H9 (cell line): ENCODE results near the gene DES. TPM values are rescaled to one million over a fixed set of nuclear protein-coding genes. Genes with fewer than 3 reads are reported as not detected.

ENCODE experiments used
- DNase-seq: peaks from one replicate; pipeline ENCODE4 v3.0.0-alpha.2; 2017
- H2AFZ ChIP-seq: one replicate; pipeline ENCODE4 v1.6.1; 2013; ENCODE audit warnings: mild to moderate bottlenecking, low read length, control low read depth, moderate library complexity
- H2AK5ac ChIP-seq: 2 replicates; pipeline ENCODE4 v1.6.1; 2013; ENCODE audit warnings: low read length, control low read depth, mixed read lengths; ENCODE audit not compliant: insufficient read length
- H2BK120ac ChIP-seq: one replicate; pipeline ENCODE4 v1.6.1; 2013; ENCODE audit warnings: low read depth, mild to moderate bottlenecking, low read length, control low read depth, inconsistent platforms; ENCODE audit not compliant: poor library complexity, severe bottlenecking
- H2BK12ac ChIP-seq: 2 replicates; pipeline ENCODE4 v1.6.1; 2013; ENCODE audit warnings: low read length, control low read depth, mixed read lengths, low read depth; ENCODE audit not compliant: insufficient read length
- H2BK15ac ChIP-seq: 2 replicates; pipeline ENCODE4 v1.6.1; 2013; ENCODE audit warnings: low read depth, low read length, control low read depth
- H2BK20ac ChIP-seq: one replicate; pipeline ENCODE4 v1.6.1; 2013; ENCODE audit warnings: low read depth, mild to moderate bottlenecking, low read length, control low read depth, inconsistent platforms; ENCODE audit not compliant: poor library complexity, severe bottlenecking
- H2BK5ac ChIP-seq: 2 replicates; pipeline ENCODE4 v1.6.1; 2013; ENCODE audit warnings: low read length, control low read depth, mixed read lengths; ENCODE audit not compliant: insufficient read length
- H3K14ac ChIP-seq: 2 replicates; pipeline ENCODE4 v1.6.1; 2013; ENCODE audit warnings: low read length, control low read depth; ENCODE audit not compliant: insufficient read depth
- H3K18ac ChIP-seq: 2 replicates; pipeline ENCODE4 v1.6.1; 2013; ENCODE audit warnings: low read depth, mild to moderate bottlenecking, mixed read lengths, low read length, control low read depth; ENCODE audit not compliant: insufficient read length
- H3K23ac ChIP-seq: 2 replicates; pipeline ENCODE4 v1.6.1; 2013; ENCODE audit warnings: low read length, control low read depth, mixed read lengths, low read depth; ENCODE audit not compliant: insufficient read length
- H3K23me2 ChIP-seq: 2 replicates; pipeline ENCODE4 v1.6.1; 2013; ENCODE audit warnings: low read depth, mild to moderate bottlenecking, mixed read lengths, low read length, control low read depth; ENCODE audit not compliant: insufficient read length, poor library complexity, severe bottlenecking
- H3K27ac ChIP-seq: 2 replicates; pipeline ENCODE4 v1.5.1; 2013; ENCODE audit warnings: low read length, control low read depth, mixed read lengths, low read depth; ENCODE audit not compliant: insufficient read length
- H3K27me3 ChIP-seq: 2 replicates; pipeline ENCODE4 v1.6.1; 2013; ENCODE audit warnings: low read length, control low read depth, inconsistent platforms; ENCODE audit not compliant: insufficient read depth
- H3K4ac ChIP-seq: 2 replicates; pipeline ENCODE4 v1.6.1; 2013; ENCODE audit warnings: low read depth, mild to moderate bottlenecking, control low read depth, inconsistent platforms, low read length, moderate library complexity
- H3K4me1 ChIP-seq: 2 replicates; pipeline ENCODE4 v1.6.1; 2013; ENCODE audit warnings: low read length, control low read depth, inconsistent platforms; ENCODE audit not compliant: insufficient read depth
- H3K4me2 ChIP-seq: 2 replicates; pipeline ENCODE4 v1.6.1; 2013; ENCODE audit warnings: low read length, control low read depth, mixed read lengths; ENCODE audit not compliant: insufficient read length, insufficient read depth
- H3K56ac ChIP-seq: 2 replicates; pipeline ENCODE4 v1.6.1; 2013; ENCODE audit warnings: low read depth, mild to moderate bottlenecking, mixed read lengths, low read length, control low read depth; ENCODE audit not compliant: insufficient read length
- H3K79me1 ChIP-seq: 2 replicates; pipeline ENCODE4 v1.6.1; 2013; ENCODE audit warnings: low read depth, mild to moderate bottlenecking, moderate library complexity, low read length, control low read depth, inconsistent platforms; ENCODE audit not compliant: insufficient read depth, poor library complexity, severe bottlenecking
- H3K79me2 ChIP-seq: 2 replicates; pipeline ENCODE4 v1.6.1; 2013; ENCODE audit warnings: low read length, control low read depth, inconsistent platforms; ENCODE audit not compliant: insufficient read depth
- H3K9ac ChIP-seq: 2 replicates; pipeline ENCODE4 v1.6.1; 2013; ENCODE audit warnings: low read length, control low read depth, mixed read lengths; ENCODE audit not compliant: insufficient read length; ENCODE audit errors: extremely low read depth
- H3K9me3 ChIP-seq: one replicate; pipeline ENCODE4 v1.6.1; 2013; ENCODE audit warnings: low read depth, low read length, inconsistent platforms; ENCODE audit not compliant: control insufficient read depth
- H3T11ph ChIP-seq: one replicate; pipeline ENCODE4 v1.6.1; 2013; ENCODE audit warnings: mild to moderate bottlenecking, low read length, control low read depth, inconsistent platforms
- H4K20me1 ChIP-seq: one replicate; pipeline ENCODE4 v1.6.1; 2013; ENCODE audit not compliant: control insufficient read depth, insufficient read length, insufficient read depth
- H4K5ac ChIP-seq: 2 replicates; pipeline ENCODE4 v1.6.1; 2013; ENCODE audit warnings: low read depth, mild to moderate bottlenecking, mixed read lengths, low read length, control low read depth; ENCODE audit not compliant: insufficient read length
- H4K8ac ChIP-seq: replicated peaks from 2 replicates; pipeline ENCODE4 v1.6.1; 2013; ENCODE audit warnings: low read length, control low read depth, mixed read lengths, low read depth; ENCODE audit not compliant: insufficient read length
- H4K91ac ChIP-seq: 2 replicates; pipeline ENCODE4 v1.6.1; 2013; ENCODE audit warnings: low read depth, mild to moderate bottlenecking, moderate library complexity, mixed read lengths, low read length, control low read depth; ENCODE audit not compliant: insufficient read length
- H3K27ac Mint-ChIP-seq, 3 experiments: 2 replicates in 2 of 3; 3 replicates in 1 of 3; pipeline ENCODE4 v1.8.0; 2020 to 2021; ENCODE audit warnings: mixed read lengths in 3 of 3, mild to moderate bottlenecking in 1 of 3, moderate library complexity in 1 of 3
- H3K27me3 Mint-ChIP-seq: 2 replicates; pipeline ENCODE4 v1.8.0; 2021; ENCODE audit warnings: low read depth, mild to moderate bottlenecking, moderate library complexity, mixed read lengths
- H3K36me3 Mint-ChIP-seq, 3 experiments: 2 replicates in 2 of 3; 3 replicates in 1 of 3; pipeline ENCODE4 v1.8.0; 2020 to 2021; ENCODE audit warnings: low read depth in 3 of 3, mixed read lengths in 3 of 3; ENCODE audit not compliant: insufficient read depth in 1 of 3
- H3K4me1 Mint-ChIP-seq, 2 experiments: 2 replicates each; pipeline ENCODE4 v1.8.0; 2020; ENCODE audit warnings: mixed read lengths in 2 of 2
- H3K4me3 Mint-ChIP-seq, 2 experiments: 2 replicates in 1 of 2; 3 replicates in 1 of 2; pipeline ENCODE4 v1.8.0; 2020 to 2021; ENCODE audit warnings: mild to moderate bottlenecking in 2 of 2, mixed read lengths in 2 of 2, moderate library complexity in 1 of 2
- H3K9me3 Mint-ChIP-seq, 2 experiments: 2 replicates in 1 of 2; 3 replicates in 1 of 2; pipeline ENCODE4 v1.8.0; 2020; ENCODE audit warnings: mild to moderate bottlenecking in 2 of 2, mixed read lengths in 2 of 2, moderate library complexity in 1 of 2
- WGBS: extraction: QIAGEN DNeasy Blood & Tissue Kit; methylation state at CpG from one replicate; pipeline ENCODE4 v1.1.7; 2013; ENCODE audit warnings: missing lambda C conversion rate, low lambda C conversion rate, mixed read lengths; ENCODE audit not compliant: insufficient read length; ENCODE audit errors: extremely low coverage; 5-methylcytosine and 5-hydroxymethylcytosine counted together
- total RNA-seq: library from RNA; stranded (reverse); gene quantifications from 2 replicates; pipeline ENCODE4 v1.2.1, GENCODE V29; 2021
- TF ChIP-seq, protein P1 (sequence below): fragments of 200-600 bp; sonication (generic); conservative IDR thresholded peaks from 3 replicates; pipeline ENCODE4 v1.8.0; 2021; ENCODE audit warnings: antibody characterized with exemption, mild to moderate bottlenecking

Gene DES
- total RNA-seq, 1 experiment from 2014 or later = 4.6 TPM

DNA sequence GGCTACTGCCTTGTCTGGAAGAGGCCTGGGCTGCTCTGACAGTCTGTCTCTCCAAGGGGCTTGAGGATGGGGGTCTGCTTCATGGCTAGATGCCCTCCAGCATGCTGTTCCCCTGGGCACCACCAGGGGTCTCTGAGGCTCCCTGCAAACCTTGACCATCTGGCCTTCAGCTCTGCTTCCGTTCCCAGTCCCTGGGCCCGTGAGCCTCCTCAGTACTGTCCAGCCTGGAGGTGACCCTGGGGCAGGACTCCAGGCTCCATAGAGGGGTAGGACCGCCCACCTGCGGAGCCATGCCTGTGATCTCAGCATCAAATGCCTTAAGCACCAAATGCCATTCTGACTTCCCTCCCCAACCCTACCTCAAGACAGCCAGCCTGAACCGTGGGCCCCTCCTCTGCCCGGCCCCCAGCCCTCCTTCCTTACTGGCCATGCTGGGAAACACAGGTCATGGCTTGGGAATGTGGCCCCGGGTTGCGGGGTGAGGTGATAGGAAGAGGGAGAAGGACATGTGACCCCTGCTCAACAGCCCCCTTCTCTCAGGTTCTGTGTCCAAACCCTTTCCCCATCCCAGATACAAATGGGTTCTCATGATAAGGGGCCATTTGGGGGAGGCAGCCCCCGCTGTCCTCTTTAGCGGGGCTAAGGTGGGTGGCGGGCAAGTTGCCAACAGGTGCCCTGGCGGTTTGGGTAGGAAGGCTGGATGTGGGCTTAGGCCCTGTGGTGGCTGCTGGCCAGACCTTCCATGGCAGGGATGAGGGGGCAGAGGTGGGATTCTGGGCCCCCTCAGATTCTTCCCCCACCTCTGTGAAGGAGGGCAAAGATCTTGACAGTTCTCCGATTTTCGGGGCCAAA lies 41.5 kb downstream of the DES start:
- WGBS = no CpG with 5 or more reads among the region's 14 CpGs
- H3K36me3 Mint-ChIP-seq = peaks cover 6 to 13% (median 9%) of the 10 kb centered on the region in 3 experiments

More for the DNA sequence above, 41.5 kb downstream of the DES start:
- Histone ChIP-seq H2BK12ac (no peak overlapping the region), H3K23me2 (no peaks in the 10 kb centered on the region), H4K91ac (no peak overlapping the region), H3K4ac (no peak overlapping the region), H2AK5ac (no peak overlapping the region), H3K9ac (no peak overlapping the region), H3K4me2 (peak overlapping the region; percentile 21), H2BK15ac (no peak overlapping the region), H3T11ph (no peak overlapping the region), H4K8ac (no peak overlapping the region), H3K56ac (no peak overlapping the region), H3K79me1 (no peaks in the 10 kb centered on the region), H2BK5ac (no peak overlapping the region), H2BK120ac (no peak overlapping the region), H3K27me3 (no peaks in the 10 kb centered on the region), H2AFZ (no peak overlapping the region), H3K4me1 (no peaks in the 10 kb centered on the region; the same call in 1 of the 2 replicates), H3K18ac (no peak overlapping the region), H3K23ac (no peak overlapping the region), H2BK20ac (no peak overlapping the region), H4K5ac (no peak overlapping the region), H3K14ac (no peak overlapping the region), H3K9me3 (no peaks in the 10 kb centered on the region), H3K79me2 (no peaks in the 10 kb centered on the region), H3K27ac (no peak overlapping the region), H4K20me1 (no peaks in the 10 kb centered on the region)
- peak; percentile 83 for DNase-seq
- TF ChIP-seq, protein P1, sequence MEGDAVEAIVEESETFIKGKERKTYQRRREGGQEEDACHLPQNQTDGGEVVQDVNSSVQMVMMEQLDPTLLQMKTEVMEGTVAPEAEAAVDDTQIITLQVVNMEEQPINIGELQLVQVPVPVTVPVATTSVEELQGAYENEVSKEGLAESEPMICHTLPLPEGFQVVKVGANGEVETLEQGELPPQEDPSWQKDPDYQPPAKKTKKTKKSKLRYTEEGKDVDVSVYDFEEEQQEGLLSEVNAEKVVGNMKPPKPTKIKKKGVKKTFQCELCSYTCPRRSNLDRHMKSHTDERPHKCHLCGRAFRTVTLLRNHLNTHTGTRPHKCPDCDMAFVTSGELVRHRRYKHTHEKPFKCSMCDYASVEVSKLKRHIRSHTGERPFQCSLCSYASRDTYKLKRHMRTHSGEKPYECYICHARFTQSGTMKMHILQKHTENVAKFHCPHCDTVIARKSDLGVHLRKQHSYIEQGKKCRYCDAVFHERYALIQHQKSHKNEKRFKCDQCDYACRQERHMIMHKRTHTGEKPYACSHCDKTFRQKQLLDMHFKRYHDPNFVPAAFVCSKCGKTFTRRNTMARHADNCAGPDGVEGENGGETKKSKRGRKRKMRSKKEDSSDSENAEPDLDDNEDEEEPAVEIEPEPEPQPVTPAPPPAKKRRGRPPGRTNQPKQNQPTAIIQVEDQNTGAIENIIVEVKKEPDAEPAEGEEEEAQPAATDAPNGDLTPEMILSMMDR = peak; percentile 91
- Mint-ChIP-seq H3K27me3 (peaks cover 4% of the 10 kb centered on the region), H3K27ac (peak overlapping the region in 1 of 3 experiments; percentile 96; a peak in 3 of 7 replicates), H3K9me3 (no peaks in the 10 kb centered on the region; a peak in 1 of 5 replicates), H3K4me3 (peak overlapping the region in 1 of 2 experiments; percentile 71; a peak in 2 of 5 replicates), H3K4me1 (peaks cover 37 to 41% of the 10 kb centered on the region in 2 experiments)
